Mucosa of rectum (tissue), 2 donors: Measurements from ENCODE around the gene WDR45B.
A peak's percentile ranks its signal among the peaks of the same experiment; 100 is the strongest.

Experiments
- H3K27ac ChIP-seq, 2 donors: one replicate each; pipeline ENCODE4 v1.7.0; 2013; ENCODE audit warnings: inconsistent platforms in 2 of 2, low read depth in 2 of 2, low read length in 2 of 2
- H3K27me3 ChIP-seq, 2 donors: one replicate each; pipeline ENCODE4 v1.7.0; 2013; ENCODE audit warnings: low read length in 2 of 2; ENCODE audit not compliant: control insufficient read depth in 2 of 2, insufficient read depth in 2 of 2
- H3K36me3 ChIP-seq, 2 donors: one replicate each; pipeline ENCODE4 v1.7.0; 2013; ENCODE audit warnings: low read length in 2 of 2; ENCODE audit not compliant: control insufficient read depth in 2 of 2, insufficient read depth in 2 of 2
- H3K4me1 ChIP-seq, 2 donors: one replicate each; pipeline ENCODE4 v1.7.0; 2013; ENCODE audit warnings: low read length in 2 of 2, mild to moderate bottlenecking in 1 of 2; ENCODE audit not compliant: control insufficient read depth in 2 of 2, insufficient read depth in 2 of 2
- H3K4me3 ChIP-seq, 2 donors: one replicate each; pipeline ENCODE4 v1.7.0; 2013; ENCODE audit warnings: low read length in 2 of 2
- H3K9ac ChIP-seq, 2 donors: one replicate each; pipeline ENCODE4 v1.7.0; 2013; ENCODE audit warnings: low read length in 2 of 2, low read depth in 1 of 2, mild to moderate bottlenecking in 1 of 2
- H3K9me3 ChIP-seq, 2 donors: one replicate each; pipeline ENCODE4 v1.7.0; 2013; ENCODE audit warnings: low read length in 2 of 2; ENCODE audit not compliant: control insufficient read depth in 2 of 2
- donor health status: healthy.
- donor health status: Normal muscosa, but diverticular disease.

Gene WDR45B

GRCh38 chr17:82596296-82596695, 51.9 kb downstream of the WDR45B start:
- peak overlapping the region in 1 of 2 donors; percentile 34 for H3K9ac ChIP-seq
- H3K9me3 ChIP-seq, result no peaks in the 10 kb centered on the region
- H3K27ac ChIP-seq, result peak overlapping the region; percentile 21 to 79
- no peaks in the 10 kb centered on the region for H3K27me3 ChIP-seq
- H3K36me3 ChIP-seq, result peaks cover 29 to 31% of the 10 kb centered on the region in 2 donors
- peak overlapping the region in 1 of 2 donors; percentile 20 for H3K4me3 ChIP-seq
- peaks cover 22 to 32% of the 10 kb centered on the region in 2 donors for H3K4me1 ChIP-seq

GRCh38 chr17:82595893-82596292, 52.4 kb downstream of the WDR45B start:
- H3K4me3 ChIP-seq, result peak overlapping the region in 1 of 2 donors; percentile 20
- H3K9me3 ChIP-seq, result no peaks in the 10 kb centered on the region
- H3K27me3 ChIP-seq, result no peaks in the 10 kb centered on the region
- peak overlapping the region; percentile 21 to 79 for H3K27ac ChIP-seq
- H3K9ac ChIP-seq, result peak overlapping the region in 1 of 2 donors; percentile 34
- peaks cover 22 to 32% of the 10 kb centered on the region in 2 donors for H3K4me1 ChIP-seq
- H3K36me3 ChIP-seq, result peaks cover 29 to 30% of the 10 kb centered on the region in 2 donors

GRCh38 chr17:82594571-82594970, 53.7 kb downstream of the WDR45B start:
- H3K36me3 ChIP-seq, result peaks cover 24 to 25% of the 10 kb centered on the region in 2 donors
- no peaks in the 10 kb centered on the region for H3K27me3 ChIP-seq
- no peak overlapping the region for H3K9ac ChIP-seq
- no peaks in the 10 kb centered on the region for H3K9me3 ChIP-seq
- no peak overlapping the region for H3K27ac ChIP-seq
- no peak overlapping the region for H3K4me3 ChIP-seq
- H3K4me1 ChIP-seq, result peaks cover 22 to 32% of the 10 kb centered on the region in 2 donors

- H3K4me1 ChIP-seq, result peaks cover 22 to 32% of the 10 kb centered on the region in 2 donors
Measured at GRCh38 chr17:82593590-82594087, 54.6 kb downstream of the WDR45B start.

GRCh38 chr17:82592767-82593589, 55.3 kb downstream of the WDR45B start:
- no peaks in the 10 kb centered on the region for H3K9me3 ChIP-seq
- peaks cover 22 to 32% of the 10 kb centered on the region in 2 donors for H3K4me1 ChIP-seq
- H3K9ac ChIP-seq, result peak overlapping the region; percentile 69 to 84

More at GRCh38 chr17:82593590-82594087, 54.6 kb downstream of the WDR45B start:
- Histone ChIP-seq H3K9ac (peak overlapping the region; percentile 69 to 84), H3K27ac (peak overlapping the region; percentile 81 to 94), H3K27me3 (no peaks in the 10 kb centered on the region), H3K4me3 (peak overlapping the region; percentile 70 to 81), H3K36me3 (peaks cover 22 to 24% of the 10 kb centered on the region in 2 donors), H3K9me3 (no peaks in the 10 kb centered on the region)

GRCh38 chr17:82592289-82592766, 55.9 kb downstream of the WDR45B start:
- H3K27me3 ChIP-seq, result no peaks in the 10 kb centered on the region
- peaks cover 20 to 24% of the 10 kb centered on the region in 2 donors for H3K36me3 ChIP-seq
- peak overlapping the region in 1 of 2 donors; percentile 38 for H3K4me3 ChIP-seq
- H3K4me1 ChIP-seq, result peaks cover 22 to 32% of the 10 kb centered on the region in 2 donors
- peak overlapping the region; percentile 81 to 94 for H3K27ac ChIP-seq
- peak overlapping the region; percentile 15 to 29 for H3K9ac ChIP-seq
- no peaks in the 10 kb centered on the region for H3K9me3 ChIP-seq

More at GRCh38 chr17:82592767-82593589, 55.3 kb downstream of the WDR45B start:
- Histone ChIP-seq H3K4me3 (peak overlapping the region; percentile 70 to 81), H3K27me3 (no peaks in the 10 kb centered on the region), H3K36me3 (peaks cover 19% of the 10 kb centered on the region in 2 donors), H3K27ac (peak overlapping the region; percentile 81 to 94)

GRCh38 chr17:82590881-82591539, 57.2 kb downstream of the WDR45B start:
- peak overlapping the region; percentile 7 to 94 for H3K27ac ChIP-seq
- H3K4me1 ChIP-seq, result peaks cover 22 to 26% of the 10 kb centered on the region in 2 donors
- H3K9me3 ChIP-seq, result no peaks in the 10 kb centered on the region
- no peak overlapping the region for H3K4me3 ChIP-seq
- no peak overlapping the region for H3K9ac ChIP-seq
- H3K27me3 ChIP-seq, result no peaks in the 10 kb centered on the region
- H3K36me3 ChIP-seq, result peaks cover 14 to 18% of the 10 kb centered on the region in 2 donors

GRCh38 chr17:82590216-82590615, 58.0 kb downstream of the WDR45B start:
- no peak overlapping the region for H3K4me3 ChIP-seq
- H3K9me3 ChIP-seq, result no peaks in the 10 kb centered on the region
- no peak overlapping the region for H3K27ac ChIP-seq
- peaks cover 10 to 15% of the 10 kb centered on the region in 2 donors for H3K36me3 ChIP-seq
- H3K4me1 ChIP-seq, result peaks cover 22% of the 10 kb centered on the region in 2 donors
- no peak overlapping the region for H3K9ac ChIP-seq
- H3K27me3 ChIP-seq, result no peaks in the 10 kb centered on the region

- Histone ChIP-seq H3K4me3 (no peak overlapping the region), H3K4me1 (peaks cover 21 to 22% of the 10 kb centered on the region in 2 donors), H3K9me3 (no peaks in the 10 kb centered on the region), H3K27me3 (no peaks in the 10 kb centered on the region), H3K36me3 (peaks cover 12 to 14% of the 10 kb centered on the region in 2 donors), H3K9ac (no peak overlapping the region), H3K27ac (no peak overlapping the region)
Measured at GRCh38 chr17:82589851-82590180, 58.4 kb downstream of the WDR45B start.
